Hepatocyte (in vitro differentiated cells): Measurements from ENCODE around the gene MRPL55. TPM values are rescaled to one million over a fixed set of nuclear protein-coding genes. Genes with fewer than 3 reads are reported as not detected.

ENCODE experiments used
- DNase-seq: peaks from one replicate; pipeline ENCODE4 v3.0.0-alpha.2; 2016; ENCODE audit warnings: low spot score
- H2AFZ ChIP-seq: fragments of 200-600 bp; sonication (generic); 2 replicates; pipeline ENCODE4 v1.6.0; 2016; ENCODE audit warnings: antibody characterized with exemption, mild to moderate bottlenecking
- H3K27ac ChIP-seq: fragments of 200-600 bp; sonication (generic); 2 replicates; pipeline ENCODE4 v1.5.1; 2016; ENCODE audit warnings: mild to moderate bottlenecking
- H3K27me3 ChIP-seq: fragments of 200-600 bp; sonication (generic); 2 replicates; pipeline ENCODE4 v1.6.1; 2016
- H3K36me3 ChIP-seq: fragments of 200-600 bp; sonication (generic); replicated peaks from 2 replicates; pipeline ENCODE4 v1.5.1; 2016; ENCODE audit warnings: low read depth; ENCODE audit not compliant: insufficient read depth
- H3K4me1 ChIP-seq: fragments of 200-600 bp; sonication (generic); 2 replicates; pipeline ENCODE4 v1.5.1; 2016; ENCODE audit warnings: mild to moderate bottlenecking, moderate library complexity; ENCODE audit not compliant: insufficient read depth
- H3K4me2 ChIP-seq: fragments of 200-600 bp; sonication (generic); 2 replicates; pipeline ENCODE4 v1.6.0; 2016
- H3K4me3 ChIP-seq: fragments of 200-600 bp; sonication (generic); 2 replicates; pipeline ENCODE4 v1.5.1; 2016; ENCODE audit warnings: mild to moderate bottlenecking
- H3K79me2 ChIP-seq: fragments of 200-600 bp; sonication (generic); 2 replicates; pipeline ENCODE4 v1.6.0; 2017; ENCODE audit warnings: mild to moderate bottlenecking
- H3K9me2 ChIP-seq: fragments of 200-600 bp; sonication (generic); replicated peaks from 2 replicates; pipeline ENCODE4 v1.6.0; 2017; ENCODE audit warnings: mild to moderate bottlenecking; ENCODE audit not compliant: insufficient read depth
- H3K9me3 ChIP-seq: fragments of 200-600 bp; sonication (generic); 2 replicates; pipeline ENCODE4 v1.5.1; 2016; ENCODE audit warnings: low read depth, mild to moderate bottlenecking
- H4K20me1 ChIP-seq: fragments of 200-600 bp; sonication (generic); 2 replicates; pipeline ENCODE4 v1.6.0; 2016; ENCODE audit warnings: mild to moderate bottlenecking; ENCODE audit not compliant: insufficient read depth, poor library complexity, severe bottlenecking
- EZH2 ChIP-seq: fragments of 200-600 bp; sonication (generic); IDR thresholded peaks from 2 replicates; pipeline ENCODE4 v1.6.1; 2016; ENCODE audit warnings: antibody characterized with exemption, mild to moderate bottlenecking, borderline replicate concordance
- EZH2phosphoT487 ChIP-seq: fragments of 200-600 bp; sonication (generic); IDR thresholded peaks from one replicate; pipeline ENCODE4 v1.6.1; 2018; ENCODE audit warnings: antibody characterized with exemption, mild to moderate bottlenecking, low read depth, moderate library complexity; ENCODE audit not compliant: unreplicated experiment, severe bottlenecking
- WGBS: methylation state at CpG from one replicate; pipeline ENCODE4 v1.1.6; 2016; ENCODE audit warnings: low lambda C conversion rate; ENCODE audit errors: missing lambda C conversion rate; 5-methylcytosine and 5-hydroxymethylcytosine counted together
- polyA plus RNA-seq: library from polyadenylated mRNA; unstranded; fragments of >200 nt; fragmentation: Nextera tagmentation; extraction: Ambion mirVana; gene quantifications from 2 replicates; pipeline ENCODE4 v1.2.1, GENCODE V29; 2016
- total RNA-seq: library from RNA; depleted of rRNA; stranded (reverse); fragments of >200 nt; gene quantifications from 2 replicates; pipeline ENCODE4 v1.2.3, GENCODE V29; 2014
- TF ChIP-seq, protein P1 (sequence below): fragments of 200-600 bp; sonication (generic); IDR thresholded peaks from 2 replicates; pipeline ENCODE4 v1.5.1; 2016; ENCODE audit warnings: antibody characterized with exemption, mild to moderate bottlenecking; ENCODE audit not compliant: poor library complexity

MRPL55 gene
- total and polyA plus RNA-seq, 2 experiments from 2014 or later: 64.8 to 130 TPM

DNA sequence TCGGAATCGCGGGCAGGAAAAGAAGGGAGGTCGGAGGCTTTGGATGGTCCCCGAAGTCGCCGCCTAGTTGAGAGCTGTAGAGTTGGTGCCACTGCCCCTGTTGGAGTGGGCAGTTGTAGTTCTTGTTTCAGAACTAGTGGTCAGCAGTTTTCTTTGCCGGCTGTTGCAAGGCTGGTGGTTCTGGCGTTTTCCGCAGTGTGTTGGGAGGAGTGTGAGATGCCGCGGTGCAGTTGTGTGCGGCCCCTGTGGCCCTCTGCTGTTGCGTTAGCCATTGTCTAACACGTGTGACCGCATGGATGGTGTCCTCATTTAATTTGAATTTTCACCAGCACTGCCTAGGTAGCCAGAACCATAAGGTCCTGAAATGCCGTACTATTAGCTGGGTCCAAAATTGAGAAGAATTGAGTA, 25.2 kb downstream of the MRPL55 start:
- TF ChIP-seq, protein P1, sequence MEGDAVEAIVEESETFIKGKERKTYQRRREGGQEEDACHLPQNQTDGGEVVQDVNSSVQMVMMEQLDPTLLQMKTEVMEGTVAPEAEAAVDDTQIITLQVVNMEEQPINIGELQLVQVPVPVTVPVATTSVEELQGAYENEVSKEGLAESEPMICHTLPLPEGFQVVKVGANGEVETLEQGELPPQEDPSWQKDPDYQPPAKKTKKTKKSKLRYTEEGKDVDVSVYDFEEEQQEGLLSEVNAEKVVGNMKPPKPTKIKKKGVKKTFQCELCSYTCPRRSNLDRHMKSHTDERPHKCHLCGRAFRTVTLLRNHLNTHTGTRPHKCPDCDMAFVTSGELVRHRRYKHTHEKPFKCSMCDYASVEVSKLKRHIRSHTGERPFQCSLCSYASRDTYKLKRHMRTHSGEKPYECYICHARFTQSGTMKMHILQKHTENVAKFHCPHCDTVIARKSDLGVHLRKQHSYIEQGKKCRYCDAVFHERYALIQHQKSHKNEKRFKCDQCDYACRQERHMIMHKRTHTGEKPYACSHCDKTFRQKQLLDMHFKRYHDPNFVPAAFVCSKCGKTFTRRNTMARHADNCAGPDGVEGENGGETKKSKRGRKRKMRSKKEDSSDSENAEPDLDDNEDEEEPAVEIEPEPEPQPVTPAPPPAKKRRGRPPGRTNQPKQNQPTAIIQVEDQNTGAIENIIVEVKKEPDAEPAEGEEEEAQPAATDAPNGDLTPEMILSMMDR: no peak
- TF ChIP-seq EZH2 (no peak), EZH2phosphoT487 (no peak)
- Histone ChIP-seq H3K4me1 (peaks cover 52% of the 10 kb centered on the region), H2AFZ (no peak overlapping the region), H3K4me2 (peak overlapping the region; percentile 98), H4K20me1 (peaks cover 58% of the 10 kb centered on the region), H3K27ac (peak overlapping the region; percentile 100), H3K9me2 (no peaks in the 10 kb centered on the region), H3K27me3 (no peaks in the 10 kb centered on the region), H3K4me3 (peak overlapping the region; percentile 84), H3K9me3 (no peaks in the 10 kb centered on the region), H3K36me3 (no peaks in the 10 kb centered on the region), H3K79me2 (peaks cover 85% of the 10 kb centered on the region)
- peak; percentile 40 for DNase-seq
- under 1% methylated on average over 16 of the region's 17 CpGs for WGBS

GRCh38 chr1:228082918-228083870, 25.9 kb downstream of the MRPL55 start:
- under 1% methylated on average over 67 of the region's 79 CpGs for WGBS
- TF ChIP-seq EZH2phosphoT487 (no peak), EZH2 (no peak)
- TF ChIP-seq, protein P1: no peak
- H4K20me1 ChIP-seq: peaks cover 51% of the 10 kb centered on the region
- peak overlapping the region; percentile 100 for H3K27ac ChIP-seq
- H3K79me2 ChIP-seq: peaks cover 78% of the 10 kb centered on the region
- H3K4me3 ChIP-seq: peak overlapping the region; percentile 84
- H2AFZ ChIP-seq: no peak overlapping the region
- DNase-seq: peak; percentile 78
- no peaks in the 10 kb centered on the region for H3K27me3 ChIP-seq
- no peaks in the 10 kb centered on the region for H3K9me2 ChIP-seq
- H3K4me2 ChIP-seq: peak overlapping the region; percentile 98
- peaks cover 45% of the 10 kb centered on the region for H3K4me1 ChIP-seq
- no peaks in the 10 kb centered on the region for H3K9me3 ChIP-seq
- H3K36me3 ChIP-seq: no peaks in the 10 kb centered on the region

GRCh38 chr1:228082214-228082917, 26.7 kb downstream of the MRPL55 start, which contains the start of gene ARF1:
Gene ARF1 (plus strand): TSS chr1:228082708. CDS start chr1:228097115, 14,407 bp downstream.
- H3K27me3 ChIP-seq: no peaks in the 10 kb centered on the region
- WGBS: 4% methylated on average over 63 of the region's 87 CpGs
- H3K36me3 ChIP-seq: no peaks in the 10 kb centered on the region
- peak; percentile 99 for DNase-seq
- peak within 1 kb of the TSS; percentile 84 for H2AFZ ChIP-seq
- peak within 1 kb of the TSS; percentile 98 for H3K4me2 ChIP-seq
- H4K20me1 ChIP-seq: peaks cover 43% of the 10 kb centered on the region
- no peaks in the 10 kb centered on the region for H3K9me3 ChIP-seq
- peak within 1 kb of the TSS; percentile 84 for H3K4me3 ChIP-seq
- peaks cover 70% of the 10 kb centered on the region for H3K79me2 ChIP-seq
- H3K9me2 ChIP-seq: no peaks in the 10 kb centered on the region
- TF ChIP-seq EZH2phosphoT487 (no peak), EZH2 (no peak)
- TF ChIP-seq, protein P1: no peak
- H3K4me1 ChIP-seq: peaks cover 37% of the 10 kb centered on the region
- peak within 1 kb of the TSS; percentile 100 for H3K27ac ChIP-seq
